ENCODE measurements around the gene PLCG1.
A peak's percentile ranks its signal among the peaks of the same experiment; 100 is the strongest.
"Not testable (repeated sequence)": the region's sequence is repeated elsewhere in the genome, so short reads cannot be mapped to it uniquely, and the experiment has no call there.

Gene PLCG1

GRCh38 chr20:41125530-41126457 lies 11.5 kb upstream of the PLCG1 start:
- no peak for DNase-seq

DNA sequence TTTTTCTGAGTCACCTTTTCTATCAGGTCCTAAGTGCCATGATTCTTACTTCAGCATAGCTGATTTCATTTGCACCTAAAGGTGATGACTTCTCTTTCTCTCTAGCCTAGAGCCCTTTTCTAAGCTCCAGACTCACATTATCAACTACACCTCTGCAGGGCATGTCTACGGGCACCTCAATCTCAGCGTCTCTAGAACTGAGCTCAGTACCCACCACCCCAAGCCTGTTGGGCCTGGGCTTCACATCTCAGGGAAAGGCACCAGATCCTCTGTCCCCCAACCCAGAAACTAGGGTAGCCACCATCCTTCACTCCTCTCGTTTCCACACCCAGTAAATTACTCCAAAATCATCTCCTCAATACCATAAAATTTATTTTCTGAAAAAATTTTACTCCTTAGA lies 10.6 kb upstream of the PLCG1 start:
- no peak for DNase-seq

DNA sequence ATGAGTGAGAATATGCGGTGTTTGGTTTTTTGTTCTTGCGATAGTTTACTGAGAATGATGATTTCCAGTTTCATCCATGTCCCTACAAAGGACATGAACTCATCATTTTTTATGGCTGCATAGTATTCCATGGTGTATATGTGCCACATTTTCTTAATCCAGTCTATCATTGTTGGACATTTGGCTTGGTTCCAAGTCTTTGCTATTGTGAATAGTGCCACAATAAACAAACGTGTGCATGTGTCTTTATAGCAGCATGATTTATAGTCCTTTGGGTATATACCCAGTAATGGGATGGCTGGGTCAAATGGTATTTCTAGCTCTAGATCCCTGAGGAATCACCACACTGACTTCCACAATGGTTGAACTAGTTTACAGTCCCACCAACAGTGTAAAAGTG lies 9.0 kb upstream of the PLCG1 start:
- not testable (repeated sequence) for DNase-seq

GRCh38 chr20:41131594-41132387 lies 5.6 kb upstream of the PLCG1 start:
- no peak for DNase-seq

DNA sequence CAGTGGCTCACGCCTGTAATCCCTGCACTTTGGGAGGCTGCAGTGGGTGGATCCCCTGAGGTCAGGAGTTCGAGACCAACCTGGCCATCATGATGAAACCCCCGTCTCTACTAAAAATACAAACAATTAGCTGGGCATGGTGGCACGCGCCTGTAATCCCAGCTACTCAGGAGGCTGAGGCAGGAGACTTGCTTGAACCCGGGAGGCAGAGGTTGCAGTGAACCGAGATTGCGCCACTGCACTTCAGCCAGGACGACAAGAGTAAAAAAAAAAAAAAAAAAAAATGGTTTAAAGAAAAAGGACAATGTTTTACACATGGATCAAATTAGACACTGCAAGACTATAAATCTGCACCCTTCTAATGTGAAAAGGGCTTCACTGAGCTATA lies 5.0 kb upstream of the PLCG1 start:
- not testable (repeated sequence) for DNase-seq

DNA sequence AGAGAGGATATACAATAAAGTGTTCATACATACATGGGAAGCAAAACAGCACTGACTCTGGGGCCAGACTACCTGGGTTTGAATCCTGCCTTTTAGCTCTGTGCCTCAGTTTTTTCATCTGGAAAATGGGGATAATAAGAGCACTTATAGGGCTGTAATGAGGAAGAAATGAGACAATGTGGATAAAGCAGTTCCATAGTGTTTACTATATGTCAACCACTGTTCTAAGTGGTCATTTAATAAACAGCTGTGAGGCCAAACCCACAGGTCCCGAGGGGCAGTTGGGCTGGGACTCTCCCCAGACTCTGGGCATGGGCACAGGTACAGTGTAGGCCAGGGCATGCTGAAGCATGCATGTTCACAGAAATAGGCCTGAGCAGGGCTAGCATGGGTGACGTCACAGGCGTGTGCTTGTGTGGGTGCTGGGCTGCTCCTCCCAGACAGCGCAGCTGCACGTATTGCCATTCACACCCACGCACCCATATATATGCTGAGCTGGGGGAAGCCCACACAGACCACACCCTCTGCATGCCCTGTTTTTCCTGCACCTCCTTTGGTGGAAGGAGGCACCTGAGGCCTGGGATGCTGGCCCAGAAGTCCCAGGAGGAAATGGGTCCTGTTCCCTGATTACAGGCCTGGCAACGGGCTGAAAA lies 3.5 kb upstream of the PLCG1 start:
- no peak for DNase-seq

GRCh38 chr20:41134362-41135186 lies 2.8 kb upstream of the PLCG1 start:
- DNase-seq, result no peak

DNA sequence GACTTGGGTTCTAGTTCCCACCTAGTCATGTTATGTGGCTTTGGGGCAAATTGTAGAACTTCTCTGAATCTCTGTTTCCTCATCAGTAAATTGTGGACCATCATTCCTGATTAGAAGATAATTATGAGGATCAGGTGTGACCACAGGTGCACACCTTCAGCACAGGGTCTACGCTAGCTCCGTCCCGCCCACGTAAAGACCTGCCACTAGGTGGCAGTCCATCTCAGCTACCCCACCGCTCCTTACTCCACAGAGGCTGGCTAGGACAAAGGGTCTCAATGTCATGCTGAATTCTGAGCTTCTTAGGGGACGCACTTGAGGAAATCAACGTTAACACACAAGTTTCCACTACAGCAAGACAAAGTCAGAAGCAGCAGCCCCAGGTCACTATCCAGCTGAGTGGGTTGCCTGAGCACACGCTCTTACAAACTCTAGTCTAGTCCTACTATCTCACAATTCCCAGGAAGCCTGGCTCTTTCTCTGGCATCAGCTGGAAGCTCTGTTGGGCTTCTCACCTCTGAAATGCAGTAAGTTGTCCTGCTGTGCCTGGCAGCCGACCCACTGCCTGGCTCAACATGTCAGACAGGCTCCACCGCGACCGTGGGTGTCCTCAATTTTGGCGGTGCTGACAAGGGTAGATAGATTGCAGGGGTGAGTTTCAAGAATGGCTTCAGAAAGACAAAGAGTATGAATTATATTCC lies 2.0 kb upstream of the PLCG1 start:
- DNase-seq, result peak; percentile 69

DNA sequence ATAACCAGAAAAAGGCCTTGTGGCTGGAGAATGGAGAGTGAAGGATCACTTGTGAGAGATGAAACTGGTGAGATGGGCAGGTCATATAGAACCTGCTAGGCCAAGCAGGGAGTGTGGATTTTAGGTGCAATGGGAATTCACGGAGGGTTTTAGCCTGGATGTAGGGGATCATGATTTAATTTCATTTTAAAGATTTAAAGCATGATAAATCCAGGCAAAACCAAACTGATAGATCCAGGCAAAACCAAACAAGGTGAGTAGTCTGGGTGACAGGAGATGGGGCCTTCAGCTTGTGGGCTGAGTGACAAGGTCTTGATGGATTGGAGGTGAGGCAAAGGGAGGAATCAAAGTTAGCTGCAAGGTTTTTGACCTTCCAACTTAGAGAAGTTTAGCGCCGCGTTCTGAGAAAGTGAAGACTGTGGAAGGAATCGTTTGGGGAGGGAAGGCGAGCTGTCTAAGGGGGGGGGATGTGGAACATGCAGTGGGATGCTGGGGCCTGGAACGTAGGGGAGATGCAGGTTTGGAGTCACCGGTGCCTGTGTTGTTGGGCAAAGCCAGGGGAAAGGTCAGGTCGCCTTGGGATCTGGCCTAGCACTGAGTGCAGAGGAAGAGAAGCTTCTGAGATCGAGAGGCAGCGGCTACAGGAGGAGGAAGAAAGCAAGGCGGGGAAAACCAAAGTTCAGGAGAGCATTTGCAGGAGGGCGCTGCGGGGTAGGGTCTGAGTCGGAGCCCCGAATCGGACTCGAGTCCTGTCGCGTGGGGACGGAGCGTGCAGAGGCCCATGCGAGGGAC lies 1.3 kb upstream of the PLCG1 start:
- no peak for DNase-seq

GRCh38 chr20:41137614-41138474 lies 501 bp downstream of the PLCG1 start:
- peak; percentile 70 for DNase-seq

- DNase-seq, result peak; percentile 50
Measured at GRCh38 chr20:41138475-41139226, 1.3 kb downstream of the PLCG1 start.

DNA sequence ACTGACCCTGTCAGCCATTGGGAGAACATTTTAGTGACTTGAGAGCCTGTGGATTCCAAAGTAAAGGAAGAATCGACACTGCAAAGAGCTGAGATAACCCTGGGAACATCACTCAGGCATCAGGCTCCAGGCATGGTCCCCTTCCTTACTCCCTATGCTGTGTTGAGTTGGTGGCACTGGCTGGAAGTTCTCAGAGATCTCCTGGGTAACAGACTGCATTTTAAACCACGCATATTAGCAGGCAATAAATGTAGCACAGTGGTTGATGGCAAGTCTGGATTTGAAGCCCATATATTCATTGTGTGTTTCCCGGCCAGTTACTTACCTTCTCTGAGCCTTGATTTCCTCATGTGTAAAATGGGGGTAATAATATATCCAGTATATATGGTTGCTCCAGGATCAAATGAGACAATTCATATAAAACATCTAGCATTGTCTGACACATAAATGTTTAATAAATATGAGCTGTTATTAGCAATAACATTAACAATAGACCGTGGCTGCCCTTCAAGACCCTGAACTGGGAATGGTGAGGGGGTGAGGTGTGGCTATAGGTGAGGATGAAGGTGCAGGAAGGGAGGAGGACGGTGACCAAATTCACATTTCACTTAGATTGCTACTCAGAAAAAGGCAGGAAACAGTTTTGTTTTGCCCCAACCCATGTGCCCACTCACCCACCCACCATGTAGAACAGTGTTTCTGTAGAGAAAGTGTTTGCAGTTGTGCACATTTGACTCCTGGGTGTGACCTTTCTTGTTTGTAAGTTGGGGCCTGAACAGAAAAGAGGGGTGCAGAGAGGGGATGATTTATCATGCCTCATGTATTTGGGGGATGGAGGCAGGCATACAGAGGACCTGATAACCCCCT lies 2.1 kb downstream of the PLCG1 start:
- no peak for DNase-seq

DNA sequence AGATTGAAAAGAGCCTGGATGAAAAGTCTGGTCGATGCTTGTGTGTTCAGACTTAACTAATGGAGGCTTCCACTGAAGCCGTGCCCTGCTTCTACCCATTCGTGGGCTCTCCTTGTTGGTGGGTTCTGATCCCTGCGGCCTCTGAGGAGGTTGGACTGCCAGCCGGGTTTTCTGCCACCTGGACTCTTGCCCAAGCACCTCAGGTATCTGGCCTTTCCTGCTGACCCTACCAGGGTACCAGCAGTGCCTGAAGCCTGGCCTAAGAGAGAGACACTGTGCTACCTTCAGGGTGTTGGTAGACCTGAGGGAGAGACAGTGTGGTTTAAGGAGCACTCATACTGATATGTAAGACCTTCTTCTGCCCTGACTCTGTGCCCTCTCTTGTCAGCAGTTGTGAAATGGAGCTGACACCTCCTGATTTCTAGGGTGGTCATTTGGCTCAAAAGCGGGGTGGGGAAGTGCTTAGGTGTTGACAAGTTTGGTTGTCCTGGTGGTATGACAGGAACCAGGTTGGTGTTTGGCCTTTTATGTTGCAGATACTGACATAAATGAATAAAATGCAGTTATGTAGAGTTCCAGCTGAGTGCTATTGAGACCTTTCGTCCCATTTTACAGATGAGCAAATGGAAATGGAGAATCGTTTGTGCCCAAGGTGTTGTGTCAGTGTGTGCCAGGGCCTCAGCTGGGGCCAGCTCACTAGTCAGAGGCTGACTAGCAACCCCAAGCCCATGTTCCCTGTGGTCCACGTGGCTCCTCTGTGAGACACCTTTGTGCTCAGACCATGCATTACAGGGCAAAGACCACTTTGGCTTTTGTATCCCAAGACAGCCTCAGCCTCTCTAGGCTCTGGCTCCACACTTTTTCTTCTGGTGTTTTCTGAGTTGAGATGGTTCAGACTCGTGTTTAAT lies 3.1 kb downstream of the PLCG1 start:
- DNase-seq, result no peak

- DNase-seq, result no peak
Measured at GRCh38 chr20:41141153-41141815, 3.9 kb downstream of the PLCG1 start.

GRCh38 chr20:41142245-41142644 lies 4.9 kb downstream of the PLCG1 start:
- no peak for DNase-seq

DNA sequence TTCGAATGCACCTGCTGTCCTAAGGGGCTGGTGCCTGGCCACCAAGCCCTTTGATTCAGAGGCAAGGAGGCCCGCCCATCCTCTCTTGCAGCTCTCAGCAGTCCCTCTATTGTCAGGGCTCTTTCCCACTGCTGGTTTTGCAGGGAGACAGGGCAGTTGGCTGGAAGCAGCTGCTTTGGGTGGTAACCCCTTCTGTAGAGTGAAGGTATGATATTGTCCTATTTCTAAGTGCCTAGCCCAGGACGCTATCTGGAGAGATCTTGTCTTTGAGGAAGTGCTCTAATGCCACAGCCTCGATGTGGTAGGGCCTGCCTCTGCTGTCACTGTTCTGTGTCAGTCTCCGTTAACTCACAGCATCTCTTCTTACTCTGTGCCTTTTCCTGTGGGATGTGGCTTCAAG lies 5.6 kb downstream of the PLCG1 start:
- peak; percentile 44 for DNase-seq

GRCh38 chr20:41143354-41143753 lies 6.0 kb downstream of the PLCG1 start:
- DNase-seq, result no peak
